DND-41 (cell line): ENCODE measurements around the gene ADAMTS1.
A peak's percentile ranks its signal among the peaks of the same experiment; 100 is the strongest.

Source experiments
- ATAC-seq: fragments of 200-7000 bp; cut with Tn5 transposase; 3 replicates; pipeline ENCODE4 v1.9.1; 2021; ENCODE audit warnings: low read depth; ENCODE audit not compliant: insufficient read depth
- DNase-seq: peaks from one replicate; pipeline ENCODE4 v3.0.0-alpha.2; 2020
- H2AFZ ChIP-seq: 2 replicates; pipeline ENCODE4 v1.6.0; 2012; ENCODE audit warnings: low read depth, low read length
- H3K27ac ChIP-seq: 2 replicates; pipeline ENCODE4 v1.5.1; 2012; ENCODE audit warnings: low read length, inconsistent platforms
- H3K27me3 ChIP-seq: fragments of 200-600 bp; sonication (generic); 2 replicates; pipeline ENCODE4 v1.6.0; 2012; ENCODE audit warnings: low read length, mild to moderate bottlenecking, inconsistent platforms; ENCODE audit not compliant: insufficient read depth, poor library complexity
- H3K36me3 ChIP-seq: 2 replicates; pipeline ENCODE4 v1.5.1; 2012; ENCODE audit warnings: low read length, inconsistent platforms; ENCODE audit not compliant: insufficient read depth
- H3K4me1 ChIP-seq: 2 replicates; pipeline ENCODE4 v1.5.1; 2012; ENCODE audit warnings: mild to moderate bottlenecking, low read length; ENCODE audit not compliant: insufficient read depth
- H3K4me2 ChIP-seq: 2 replicates; pipeline ENCODE4 v1.6.0; 2012; ENCODE audit warnings: mild to moderate bottlenecking, moderate library complexity, low read length, inconsistent platforms; ENCODE audit not compliant: insufficient read depth
- H3K4me3 ChIP-seq, 2 experiments: fragments of 200-600 bp in 1 of 2; shearing (Covaris generic) in 1 of 2; 2 replicates each; pipeline ENCODE4 v1.5.1; 2012 to 2016; ENCODE audit warnings: inconsistent platforms in 2 of 2, low read length in 2 of 2, mild to moderate bottlenecking in 2 of 2, low read depth in 1 of 2, moderate library complexity in 1 of 2
- H3K79me2 ChIP-seq: 2 replicates; pipeline ENCODE4 v1.6.0; 2012; ENCODE audit warnings: low read length, inconsistent platforms; ENCODE audit not compliant: insufficient read depth
- H3K9ac ChIP-seq: 2 replicates; pipeline ENCODE4 v1.6.0; 2012; ENCODE audit warnings: low read depth, mild to moderate bottlenecking, inconsistent platforms, low read length, moderate library complexity
- H3K9me3 ChIP-seq: 2 replicates; pipeline ENCODE4 v1.5.1; 2012; ENCODE audit warnings: low read length, moderate library complexity, mild to moderate bottlenecking, inconsistent platforms; ENCODE audit not compliant: insufficient read depth, severe bottlenecking
- H4K20me1 ChIP-seq: 2 replicates; pipeline ENCODE4 v1.6.0; 2012; ENCODE audit warnings: low read length; ENCODE audit not compliant: insufficient read depth
- CTCF ChIP-seq: IDR thresholded peaks from 2 replicates; pipeline ENCODE4 v1.5.1; 2012; ENCODE audit warnings: borderline replicate concordance, low read length, moderate library complexity, mild to moderate bottlenecking; ENCODE audit not compliant: poor library complexity, severe bottlenecking; ENCODE audit errors: extremely low read depth
- EZH2 ChIP-seq: IDR thresholded peaks from 3 replicates; pipeline ENCODE4 v1.6.1; 2012; ENCODE audit warnings: borderline replicate concordance, low read depth, mild to moderate bottlenecking, moderate library complexity, low read length, inconsistent platforms; ENCODE audit not compliant: severe bottlenecking

The ADAMTS1 gene

GRCh38 chr21:26849428-26850115 is 4.4 kb upstream of the ADAMTS1 start:
- no peak for DNase-seq
- no peak overlapping the region for H2AFZ ChIP-seq
- no peak overlapping the region for H3K9ac ChIP-seq
- H3K27ac ChIP-seq: peak overlapping the region; percentile 13; the same call in 1 of the 2 replicates
- H3K4me2 ChIP-seq: peak overlapping the region; percentile 23; the same call in 1 of the 2 replicates
- H3K36me3 ChIP-seq: no peaks in the 10 kb centered on the region
- no peaks in the 10 kb centered on the region for H3K27me3 ChIP-seq
- peak; percentile 40; the same call in 2 of the 3 replicates for ATAC-seq
- no peaks in the 10 kb centered on the region for H3K9me3 ChIP-seq
- H4K20me1 ChIP-seq: no peaks in the 10 kb centered on the region
- H3K4me1 ChIP-seq: peaks cover 24% of the 10 kb centered on the region
- TF ChIP-seq CTCF (peak; percentile 66), EZH2 (no peak)
- no peak overlapping the region for H3K4me3 ChIP-seq
- no peaks in the 10 kb centered on the region for H3K79me2 ChIP-seq

GRCh38 chr21:26847921-26848320 is 2.7 kb upstream of the ADAMTS1 start:
- ATAC-seq: no peak
- H3K4me2 ChIP-seq: no peak overlapping the region

GRCh38 chr21:26847002-26847401 is 1.8 kb upstream of the ADAMTS1 start:
- Histone ChIP-seq H3K27ac (no peak overlapping the region), H3K4me3 (no peak overlapping the region), H3K36me3 (no peaks in the 10 kb centered on the region), H3K9me3 (no peaks in the 10 kb centered on the region), H3K79me2 (no peaks in the 10 kb centered on the region), H2AFZ (no peak overlapping the region), H3K27me3 (no peaks in the 10 kb centered on the region), H4K20me1 (no peaks in the 10 kb centered on the region), H3K4me2 (no peak overlapping the region), H3K4me1 (peaks cover 38% of the 10 kb centered on the region), H3K9ac (no peak overlapping the region)
- no peak for TF ChIP-seq CTCF
- ATAC-seq (no peak), DNase-seq (no peak)

More at GRCh38 chr21:26847921-26848320, 2.7 kb upstream of the ADAMTS1 start:
- TF ChIP-seq EZH2 (no peak), CTCF (no peak)
- H3K36me3 ChIP-seq: no peaks in the 10 kb centered on the region
- H2AFZ ChIP-seq: no peak overlapping the region
- no peak overlapping the region for H3K9ac ChIP-seq
- no peaks in the 10 kb centered on the region for H3K79me2 ChIP-seq
- H3K27me3 ChIP-seq: no peaks in the 10 kb centered on the region
- no peak for DNase-seq
- H3K4me3 ChIP-seq: no peak overlapping the region
- H3K27ac ChIP-seq: no peak overlapping the region
- H3K4me1 ChIP-seq: peaks cover 29% of the 10 kb centered on the region
- H3K9me3 ChIP-seq: no peaks in the 10 kb centered on the region
- no peaks in the 10 kb centered on the region for H4K20me1 ChIP-seq
